SH-SY5Y (cell line): ENCODE measurements around the gene KLHDC9.

Experiments used
- GATA2 ChIP-seq: IDR thresholded peaks from 2 replicates; pipeline ENCODE4 v1.6.1; 2011; ENCODE audit warnings: mild to moderate bottlenecking, low read depth, low read length
- GATA3 ChIP-seq: IDR thresholded peaks from 2 replicates; pipeline ENCODE4 v1.6.1; 2011; ENCODE audit warnings: low read depth, mild to moderate bottlenecking, low read length, moderate library complexity

- TF ChIP-seq GATA3: no peak
- TF ChIP-seq GATA2: no peak
Observed at GRCh38 chr1:161077426-161077825, 20.7 kb upstream of the KLHDC9 start.
